Activated T-cell treated with anti-CD3 and anti-CD28 coated beads, Interleukin-2, amount 50 U/mL, for 1 hour (primary cell): ENCODE results near the gene NBPF11.
"Not testable (repeated sequence)": the region's sequence is repeated elsewhere in the genome, so short reads cannot be mapped to it uniquely, and the experiment has no call there.

Experiments
- DNase-seq: peaks from one replicate; pipeline ENCODE4 v3.0.0-alpha.2; 2020

The NBPF11 gene

GRCh38 chr1:148150014-148150413, 2.1 kb downstream of the NBPF11 start:
- DNase-seq, result not testable (repeated sequence)

- DNase-seq, result not testable (repeated sequence)
Observed at GRCh38 chr1:148149050-148149815, 2.8 kb downstream of the NBPF11 start.

GRCh38 chr1:148147052-148147838, 4.8 kb downstream of the NBPF11 start:
- DNase-seq, result not testable (repeated sequence)

GRCh38 chr1:148146191-148146997, 5.7 kb downstream of the NBPF11 start:
- DNase-seq, result not testable (repeated sequence)

GRCh38 chr1:148143223-148143622, 8.9 kb downstream of the NBPF11 start:
- DNase-seq, result not testable (repeated sequence)

- DNase-seq, result not testable (repeated sequence)
Observed at GRCh38 chr1:148141936-148142335, 10.1 kb downstream of the NBPF11 start.

- DNase-seq, result not testable (repeated sequence)
Observed at GRCh38 chr1:148138606-148139005, 13.5 kb downstream of the NBPF11 start.

GRCh38 chr1:148122341-148122740, 29.7 kb downstream of the NBPF11 start:
- DNase-seq, result not testable (repeated sequence)

- not testable (repeated sequence) for DNase-seq
Observed at GRCh38 chr1:148120395-148120794, 31.7 kb downstream of the NBPF11 start.

- DNase-seq, result not testable (repeated sequence)
Observed at GRCh38 chr1:148095732-148096131, 56.3 kb downstream of the NBPF11 start.

- not testable (repeated sequence) for DNase-seq
Observed at GRCh38 chr1:148086196-148086595, 65.9 kb downstream of the NBPF11 start.

- not testable (repeated sequence) for DNase-seq
Observed at GRCh38 chr1:148081205-148081604, 70.9 kb downstream of the NBPF11 start.

- DNase-seq, result not testable (repeated sequence)
Observed at GRCh38 chr1:148078632-148079519, 73.2 kb downstream of the NBPF11 start.

- not testable (repeated sequence) for DNase-seq
Observed at GRCh38 chr1:148078090-148078489, 74.0 kb downstream of the NBPF11 start.

GRCh38 chr1:148077458-148077857, 74.6 kb downstream of the NBPF11 start:
- not testable (repeated sequence) for DNase-seq

GRCh38 chr1:148073392-148073791, 78.7 kb downstream of the NBPF11 start:
- not testable (repeated sequence) for DNase-seq

- not testable (repeated sequence) for DNase-seq
Observed at GRCh38 chr1:148068606-148069005, 83.5 kb downstream of the NBPF11 start.

GRCh38 chr1:148068201-148068600, 83.9 kb downstream of the NBPF11 start:
- not testable (repeated sequence) for DNase-seq

GRCh38 chr1:148060294-148060701, 91.8 kb downstream of the NBPF11 start:
- DNase-seq, result peak; percentile 25

GRCh38 chr1:148057384-148057783, 94.7 kb downstream of the NBPF11 start:
- not testable (repeated sequence) for DNase-seq
